Vagina (tissue), 2 donors: ENCODE results near the gene ORM2.

Source experiments
- CTCF ChIP-seq, 3 experiments: fragments of 450-650 bp in 2 of 3; fragments of 200-600 bp in 1 of 3; sonication (generic) in 1 of 3; IDR thresholded peaks; one replicate each; pipeline ENCODE4 v1.5.1; 2017 to 2019; ENCODE audit warnings: antibody characterized with exemption in 3 of 3, mild to moderate bottlenecking in 2 of 3, moderate library complexity in 2 of 3
- POLR2A ChIP-seq, 2 donors: fragments of 450-650 bp; IDR thresholded peaks; one replicate each; pipeline ENCODE4 v1.6.1; 2017; ENCODE audit warnings: antibody characterized with exemption in 2 of 2, mild to moderate bottlenecking in 2 of 2, moderate library complexity in 2 of 2
- POLR2AphosphoS5 ChIP-seq, 2 donors: sonication (generic); formaldehyde crosslinking; IDR thresholded peaks; one replicate each; pipeline ENCODE4 v1.9.0; 2017; ENCODE audit warnings: antibody characterized with exemption in 2 of 2, mild to moderate bottlenecking in 2 of 2, low read depth in 1 of 2; ENCODE audit not compliant: insufficient read depth in 1 of 2

- TF ChIP-seq POLR2A (IDR thresholded peaks at IDR 0.05) (no peak), CTCF (IDR thresholded peaks at IDR 0.05) (no peak), POLR2AphosphoS5 (IDR thresholded peaks at IDR 0.05; ENCODE audit: insufficient read depth in 1 of 2, low read depth in 1 of 2) (no peak)
Measured at GRCh38 chr9:114303571-114303970, 26.1 kb upstream of the ORM2 start.
